Measurements from ENCODE around the gene ALKBH5.

The ALKBH5 gene

DNA sequence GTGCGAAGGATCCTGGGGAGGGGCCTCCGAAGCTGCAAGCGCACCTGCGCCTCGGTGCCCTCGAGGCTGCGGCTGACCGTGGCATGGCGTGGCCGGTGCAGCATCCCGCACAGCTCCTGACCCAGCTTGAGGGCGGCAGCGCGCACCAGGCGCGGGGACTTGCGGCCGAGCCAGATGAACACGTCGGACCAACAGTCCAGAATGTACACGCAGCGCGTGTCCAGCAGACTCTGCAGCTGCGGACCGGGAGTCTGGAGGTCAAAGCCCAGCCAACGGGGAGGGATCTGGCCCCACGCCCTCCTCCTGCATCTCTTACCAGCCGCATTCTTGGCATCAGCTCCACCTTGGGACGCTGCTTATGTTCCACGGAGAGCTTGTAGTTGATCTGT lies 64.0 kb downstream of the ALKBH5 start:
- no peak for DNase-seq

- DNase-seq: peak; percentile 62
Measured at GRCh38 chr17:18248300-18248731, 64.7 kb downstream of the ALKBH5 start.

DNA sequence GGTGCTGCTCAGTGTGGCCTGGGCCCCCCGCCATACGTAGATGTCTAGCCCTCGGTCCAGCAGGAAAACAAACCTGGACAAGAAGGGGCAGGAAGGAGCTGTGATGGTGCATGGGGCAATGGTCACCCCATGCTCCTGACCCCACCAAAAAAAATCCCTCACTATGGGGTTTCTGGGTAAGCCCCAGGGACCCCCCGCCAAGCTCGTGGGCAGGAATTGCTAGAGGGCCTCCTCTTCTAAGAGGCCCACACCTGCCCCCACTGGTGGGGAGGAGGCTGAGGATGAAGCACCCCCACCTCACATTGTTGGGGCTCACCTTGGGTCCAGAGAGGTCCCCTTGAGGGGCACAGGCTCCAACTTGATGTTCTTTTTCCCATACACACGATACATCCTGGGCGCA lies 65.2 kb downstream of the ALKBH5 start:
- no peak for DNase-seq

- DNase-seq: peak; percentile 60
Measured at GRCh38 chr17:18250259-18250658, 66.6 kb downstream of the ALKBH5 start.

GRCh38 chr17:18250708-18251107 lies 67.1 kb downstream of the ALKBH5 start:
- DNase-seq: no peak

DNA sequence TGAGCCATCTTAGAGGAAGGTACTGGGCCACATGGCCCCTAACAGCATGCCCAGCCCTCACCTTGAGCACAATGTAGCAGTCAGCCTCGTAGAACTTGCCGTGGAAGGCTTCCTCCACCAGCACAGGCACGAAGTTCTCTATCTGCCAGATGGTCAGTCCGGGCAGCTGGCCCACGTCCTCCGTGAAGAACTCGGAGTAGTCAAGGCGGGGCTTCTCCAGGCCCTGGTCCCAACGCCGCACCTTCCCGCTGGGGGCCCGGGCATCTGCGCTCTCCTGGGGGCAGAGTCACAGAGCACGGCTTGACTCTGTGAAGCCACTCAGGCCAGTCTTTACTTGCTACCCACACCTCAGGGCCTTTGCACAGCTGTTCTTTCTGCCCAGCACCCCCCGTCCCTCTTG lies 67.6 kb downstream of the ALKBH5 start:
- DNase-seq: no peak

DNA sequence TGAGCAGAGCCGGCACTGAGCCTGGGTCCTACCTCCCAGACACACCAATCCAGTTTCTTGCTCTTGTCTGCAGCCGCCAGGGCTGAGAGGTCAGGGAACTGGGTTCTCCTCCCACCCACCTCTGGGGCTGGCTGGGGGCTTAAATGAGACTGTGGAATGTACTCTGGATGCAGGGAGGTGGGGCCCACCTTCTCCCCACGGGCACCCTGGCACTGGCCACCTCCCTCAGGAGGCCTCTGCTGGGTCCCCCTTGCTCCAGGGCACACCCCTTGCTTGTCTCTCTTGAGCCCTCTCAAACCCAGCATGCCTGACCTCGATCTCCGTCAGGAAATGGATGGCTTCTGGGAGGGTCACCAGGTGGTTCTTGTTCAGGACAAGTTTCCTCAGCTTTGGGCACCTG lies 68.5 kb downstream of the ALKBH5 start:
- no peak for DNase-seq

GRCh38 chr17:18253187-18253884 lies 69.7 kb downstream of the ALKBH5 start:
- DNase-seq: no peak

- no peak for DNase-seq
Measured at GRCh38 chr17:18253947-18254821, 70.6 kb downstream of the ALKBH5 start.

DNA sequence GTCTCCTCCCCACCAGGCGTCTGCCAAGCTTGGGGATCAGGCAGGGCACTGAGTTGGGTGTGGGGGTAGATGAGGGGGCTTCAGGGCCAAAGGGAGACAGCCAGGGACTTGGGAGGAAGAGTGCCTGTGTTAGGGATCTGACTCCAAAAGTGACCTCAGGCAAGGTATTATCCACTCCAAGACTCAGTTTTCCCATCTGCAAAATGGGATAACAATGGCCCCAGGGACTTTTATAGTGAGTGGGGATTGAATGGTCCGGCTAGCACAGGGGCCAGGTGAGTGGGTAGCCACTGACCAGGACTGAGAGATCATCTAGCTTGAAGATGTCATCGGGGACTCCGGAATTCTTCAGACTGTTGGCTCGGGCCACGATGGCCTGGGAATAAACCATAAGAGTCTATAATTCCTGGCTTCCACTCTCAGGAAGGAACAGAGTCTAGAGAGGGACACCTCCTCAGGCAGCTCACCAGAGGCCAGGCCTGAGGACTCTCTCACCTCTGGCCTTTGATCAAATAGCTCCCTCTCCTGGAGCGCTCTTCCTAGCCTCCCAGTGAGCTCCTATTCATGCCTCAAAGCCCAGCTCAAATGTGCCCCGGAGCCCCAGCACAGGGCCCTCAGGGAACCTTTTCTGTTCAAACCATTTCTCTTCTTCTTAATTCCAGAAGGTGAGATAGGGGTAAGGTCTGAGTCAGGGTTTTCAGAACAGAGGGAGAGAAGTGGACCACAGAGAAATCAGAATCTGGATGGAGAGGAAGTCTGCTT lies 71.4 kb downstream of the ALKBH5 start:
- DNase-seq: no peak

- DNase-seq: no peak
Measured at GRCh38 chr17:18256351-18256750, 72.7 kb downstream of the ALKBH5 start.

DNA sequence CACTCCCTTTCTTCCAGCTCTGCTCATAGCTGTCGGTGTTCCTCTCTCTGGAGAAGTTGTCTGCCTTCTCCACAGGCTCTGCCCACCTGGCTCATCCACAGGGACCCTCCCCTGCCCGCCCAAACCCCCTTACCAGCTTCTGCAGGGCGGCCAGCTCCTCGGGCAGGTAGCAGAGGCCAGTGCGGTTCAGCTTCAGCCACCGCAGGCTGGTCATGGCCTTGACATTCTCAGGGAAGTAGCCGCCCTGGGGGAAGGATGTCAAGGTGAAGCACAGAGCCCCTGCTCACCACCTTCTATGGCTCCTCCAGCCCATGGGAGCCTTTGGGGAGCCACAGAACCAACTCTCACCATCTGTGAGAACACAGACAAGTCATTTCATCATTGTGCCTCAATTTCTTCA lies 73.1 kb downstream of the ALKBH5 start:
- DNase-seq: no peak

DNA sequence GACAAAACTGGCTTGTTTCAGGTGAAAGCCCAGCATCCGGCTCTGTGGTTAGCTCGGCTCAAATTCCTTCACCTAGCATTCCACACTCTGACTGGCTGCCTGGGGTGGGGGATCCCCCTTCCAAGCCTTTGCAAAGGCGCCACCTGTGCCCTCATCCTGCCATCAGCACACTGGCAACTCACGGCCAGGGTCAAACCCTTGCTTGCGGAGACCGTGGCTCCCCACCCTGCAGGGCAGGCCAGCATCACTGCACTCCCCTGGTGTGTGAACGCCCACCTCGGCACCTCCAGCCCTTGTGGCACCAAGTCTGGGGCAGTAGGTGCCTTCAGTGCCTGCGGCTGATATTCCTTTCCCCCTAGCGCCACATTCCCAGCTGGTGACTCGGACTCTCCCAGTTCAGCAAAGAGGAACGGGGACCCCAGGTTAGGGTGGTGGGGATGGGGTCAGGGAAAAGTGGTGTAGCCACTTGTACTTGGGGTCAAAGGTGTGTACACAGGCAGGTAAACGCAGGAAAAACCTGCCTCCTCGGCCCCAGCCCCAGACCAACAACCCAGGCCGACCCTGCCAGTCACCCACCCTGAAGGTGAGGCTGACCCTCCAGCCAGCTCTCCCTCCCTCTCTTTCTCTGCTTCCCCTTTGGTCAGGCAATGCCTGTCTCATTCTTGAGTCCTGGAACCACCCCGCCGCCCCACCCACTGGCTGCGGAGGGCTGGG lies 73.8 kb downstream of the ALKBH5 start:
- DNase-seq: no peak

- DNase-seq: peak; percentile 47
Measured at GRCh38 chr17:18257982-18258355, 74.3 kb downstream of the ALKBH5 start.

DNA sequence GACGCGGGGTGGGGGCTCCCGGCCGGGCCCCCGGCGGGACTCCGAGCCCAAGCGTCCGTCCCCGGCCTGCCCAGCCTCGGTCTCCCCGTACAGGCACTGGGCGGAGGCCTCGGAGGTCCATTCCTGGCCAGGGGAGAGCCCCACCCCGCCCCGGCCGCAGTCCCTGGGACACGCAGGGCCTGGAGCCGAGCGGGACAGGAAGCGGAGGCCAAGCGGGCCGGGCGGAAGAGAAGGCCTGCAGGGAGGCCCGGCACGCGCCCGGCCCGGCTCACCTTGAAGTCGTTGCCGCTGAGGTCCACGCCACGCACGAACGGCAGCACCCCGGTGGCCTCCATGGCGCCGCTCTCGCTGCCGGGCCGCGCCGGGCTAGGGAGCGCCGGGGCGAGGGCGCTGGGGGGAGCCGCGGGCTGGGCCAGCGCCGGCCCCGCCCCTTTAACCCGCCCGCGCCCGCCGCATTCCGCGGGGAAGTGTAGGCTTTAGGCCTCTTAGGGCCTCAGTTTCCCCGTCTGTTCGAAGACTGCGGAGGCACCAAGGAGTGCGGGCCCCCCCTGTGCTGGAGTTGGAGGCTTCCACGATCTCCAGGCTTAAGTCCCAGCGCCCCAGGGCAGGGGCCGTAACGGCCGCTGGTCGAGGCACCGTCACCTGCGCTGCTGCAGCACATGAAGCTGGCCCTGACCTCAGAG lies 74.9 kb downstream of the ALKBH5 start, which contains the start of gene FLII:
Gene FLII (minus strand): TSS at position 383 of the 683 bp plus-strand sequence. CDS start 48 bp downstream, at position 335.
- peak; percentile 59 for DNase-seq

All from NCI-H510A treated with DMSO at 0.1 percent for 48 hours (cell line).